Measurements from ENCODE around the gene WDR81.

- no peak for TF ChIP-seq EZH2 (IDR thresholded peaks at IDR 0.05; ENCODE audit: insufficient read depth, poor library complexity, severe bottlenecking)
- no peak for TF ChIP-seq EZH2phosphoT487 (IDR thresholded peaks at IDR 0.05; ENCODE audit: insufficient read depth, low read depth)
Observed at GRCh38 chr17:1695365-1695764, 29.1 kb upstream of the WDR81 start.
